H1 (cell line): ENCODE measurements around the gene IQCE. TPM values are rescaled to one million over a fixed set of nuclear protein-coding genes. Genes with fewer than 3 reads are reported as not detected.

Experiments
- CTCF ChIA-PET: fragments of 300-600 bp; sonication (Branson Sonifier 250); formaldehyde crosslinking; loops from one replicate; lab custom pipeline; 2021; ENCODE audit not compliant: partially characterized antibody; lab: Charles Lee
- POLR2A ChIA-PET: fragments of 300-600 bp; sonication (Branson Sonifier 250); formaldehyde crosslinking; loops from one replicate; lab custom pipeline; 2021; ENCODE audit warnings: inconsistent platforms; ENCODE audit not compliant: partially characterized antibody; lab: Charles Lee
- DNase-seq, 2 experiments: peaks; one replicate each; pipeline versions ENCODE4 v3.0.0 to v3.0.0-alpha.2; 2010 to 2022; ENCODE audit warnings: low spot score in 2 of 2, low read depth in 1 of 2, mixed read lengths in 1 of 2
- FAIRE-seq: peaks from 2 replicates; lab custom pipeline; 2011; peaks lifted over from hg19 to GRCh38; lab: Jason Lieb, UNC
- H2AFZ ChIP-seq: 2 replicates; pipeline ENCODE4 v1.8.1; 2012; ENCODE audit warnings: low read length, inconsistent platforms
- H2AK5ac ChIP-seq: 2 replicates; pipeline ENCODE4 v1.6.1; 2013; ENCODE audit warnings: low read depth, low read length
- H2BK120ac ChIP-seq: replicated peaks from 2 replicates; pipeline ENCODE3; 2013; ENCODE audit warnings: low read depth, low read length, inconsistent platforms
- H2BK12ac ChIP-seq: 2 replicates; pipeline ENCODE4 v1.6.1; 2013; ENCODE audit warnings: low read depth, low read length
- H2BK15ac ChIP-seq: 2 replicates; pipeline ENCODE4 v1.6.1; 2013; ENCODE audit warnings: low read length
- H2BK20ac ChIP-seq: 2 replicates; pipeline ENCODE4 v1.6.1; 2013; ENCODE audit warnings: low read length
- H2BK5ac ChIP-seq: 2 replicates; pipeline ENCODE4 v1.6.1; 2013; ENCODE audit warnings: low read depth, low read length
- H3K14ac ChIP-seq: 2 replicates; pipeline ENCODE4 v1.6.1; 2013; ENCODE audit warnings: inconsistent platforms; ENCODE audit not compliant: insufficient read length
- H3K18ac ChIP-seq: 2 replicates; pipeline ENCODE4 v1.6.1; 2013; ENCODE audit warnings: low read length; ENCODE audit errors: extremely low read depth
- H3K23ac ChIP-seq: 2 replicates; pipeline ENCODE4 v1.6.1; 2013; ENCODE audit warnings: inconsistent platforms; ENCODE audit not compliant: insufficient read length
- H3K23me2 ChIP-seq: 2 replicates; pipeline ENCODE4 v1.6.1; 2013; ENCODE audit warnings: low read depth, low read length
- H3K27ac ChIP-seq: 2 replicates; pipeline ENCODE4 v1.6.1; 2011; ENCODE audit warnings: low read depth, low read length, inconsistent platforms
- H3K27me3 ChIP-seq, 4 experiments: replicated peaks in 1 of 4; 1 replicate in 1 of 4; 2 replicates in 3 of 4; pipeline versions ENCODE4 v1.6.1 to v1.8.1; 2011 to 2013; ENCODE audit warnings: low read length in 3 of 4, mild to moderate bottlenecking in 3 of 4, inconsistent platforms in 2 of 4, mixed read lengths in 2 of 4, moderate library complexity in 1 of 4; ENCODE audit not compliant: control insufficient read depth in 3 of 4, insufficient read depth in 3 of 4; ENCODE audit errors: extremely low read depth in 1 of 4
- H3K36me3 ChIP-seq, 4 experiments: 2 replicates each; pipeline versions ENCODE4 v1.6.1 to v1.8.1; 2011 to 2013; ENCODE audit warnings: mild to moderate bottlenecking in 4 of 4, low read length in 3 of 4, moderate library complexity in 2 of 4, control low read depth in 1 of 4, inconsistent platforms in 1 of 4; ENCODE audit not compliant: insufficient read depth in 4 of 4, control insufficient read depth in 2 of 4
- H3K4ac ChIP-seq: replicated peaks from 2 replicates; pipeline ENCODE3; 2013; ENCODE audit warnings: low read length, low read depth, mixed read lengths, inconsistent platforms; ENCODE audit not compliant: insufficient read length
- H3K4me1 ChIP-seq, 4 experiments: replicated peaks in 1 of 4; 1 replicate in 1 of 4; 2 replicates in 3 of 4; pipeline versions ENCODE4 v1.6.1 to v1.8.1; 2011 to 2013; ENCODE audit warnings: low read length in 3 of 4, inconsistent platforms in 2 of 4, mixed read lengths in 1 of 4; ENCODE audit not compliant: insufficient read depth in 4 of 4, control insufficient read depth in 3 of 4
- H3K4me2 ChIP-seq, 2 experiments: 2 replicates each; pipeline versions ENCODE4 v1.6.1 to v1.8.1; 2011 to 2013; ENCODE audit warnings: low read depth in 2 of 2, low read length in 2 of 2, control low read depth in 1 of 2, inconsistent platforms in 1 of 2, mild to moderate bottlenecking in 1 of 2; ENCODE audit not compliant: insufficient read depth in 1 of 2
- H3K4me3 ChIP-seq, 4 experiments: fragments of 200-600, 300-600 bp in 1 of 4; sonication (generic), shearing (Covaris generic), sonication (Bioruptor Twin) in 1 of 4; 2 replicates each; pipeline versions ENCODE4 v1.5.1 to v1.8.1; 2011 to 2016; ENCODE audit warnings: low read length in 4 of 4, low read depth in 3 of 4, control low read depth in 2 of 4, inconsistent platforms in 2 of 4, mild to moderate bottlenecking in 2 of 4, mixed read lengths in 1 of 4, moderate library complexity in 1 of 4; ENCODE audit not compliant: insufficient read depth in 2 of 4; ENCODE audit errors: extremely low read depth in 1 of 4
- H3K56ac ChIP-seq: replicated peaks from 2 replicates; pipeline ENCODE3; 2013; ENCODE audit warnings: low read depth, mild to moderate bottlenecking, mixed read lengths, low read length, inconsistent platforms; ENCODE audit not compliant: insufficient read length
- H3K79me1 ChIP-seq: 2 replicates; pipeline ENCODE4 v1.6.1; 2013; ENCODE audit warnings: low read depth, low read length, control low read depth
- H3K79me2 ChIP-seq, 2 experiments: 2 replicates each; pipeline versions ENCODE4 v1.6.1 to v1.8.1; 2012 to 2013; ENCODE audit warnings: low read length in 2 of 2, mild to moderate bottlenecking in 2 of 2, inconsistent platforms in 1 of 2; ENCODE audit not compliant: insufficient read depth in 2 of 2, control insufficient read depth in 1 of 2
- H3K9ac ChIP-seq, 4 experiments: replicated peaks in 1 of 4; 1 replicate in 1 of 4; 2 replicates in 3 of 4; pipeline versions ENCODE4 v1.6.1 to v1.8.1; 2011 to 2013; ENCODE audit warnings: low read depth in 3 of 4, low read length in 3 of 4, control low read depth in 2 of 4, mild to moderate bottlenecking in 2 of 4, moderate library complexity in 2 of 4, inconsistent platforms in 1 of 4; ENCODE audit errors: extremely low read depth in 1 of 4
- H3K9me3 ChIP-seq, 2 experiments: 2 replicates each; pipeline versions ENCODE4 v1.6.1 to v1.8.1; 2012 to 2013; ENCODE audit warnings: mild to moderate bottlenecking in 2 of 2, moderate library complexity in 2 of 2, control low read depth in 1 of 2, inconsistent platforms in 1 of 2, low read depth in 1 of 2, low read length in 1 of 2, mixed read lengths in 1 of 2; ENCODE audit not compliant: insufficient read depth in 2 of 2
- H4K20me1 ChIP-seq, 2 experiments: replicated peaks in 1 of 2; 2 replicates each; pipeline versions ENCODE3 to v1.8.1; 2011 to 2013; ENCODE audit warnings: inconsistent platforms in 2 of 2, low read length in 2 of 2, mild to moderate bottlenecking in 1 of 2; ENCODE audit not compliant: insufficient read depth in 2 of 2, control insufficient read depth in 1 of 2
- H4K5ac ChIP-seq: 2 replicates; pipeline ENCODE4 v1.6.1; 2013; ENCODE audit warnings: low read length, low read depth, mixed read lengths, inconsistent platforms; ENCODE audit not compliant: insufficient read length
- H4K8ac ChIP-seq: 2 replicates; pipeline ENCODE4 v1.8.0; 2013; ENCODE audit warnings: mild to moderate bottlenecking, moderate library complexity, low read length, inconsistent platforms; ENCODE audit not compliant: insufficient read depth; ENCODE audit errors: extremely low read depth
- H4K91ac ChIP-seq: replicated peaks from 2 replicates; pipeline ENCODE3; 2013; ENCODE audit warnings: low read length, mixed read lengths, inconsistent platforms; ENCODE audit not compliant: insufficient read length
- CREB1 ChIP-seq: IDR thresholded peaks from 2 replicates; pipeline ENCODE4 v1.6.1; 2012; ENCODE audit warnings: inconsistent platforms
- JUN ChIP-seq: IDR thresholded peaks from 2 replicates; pipeline ENCODE4 v1.6.1; 2011; ENCODE audit warnings: low read depth, mild to moderate bottlenecking, improper control_type of control experiment, low read length
- JUND ChIP-seq: IDR thresholded peaks from 2 replicates; pipeline ENCODE4 v1.6.1; 2011; ENCODE audit warnings: mild to moderate bottlenecking, improper control_type of control experiment, low read length
- KDM1A ChIP-seq: fragments of 200-600, 300-600 bp; sonication (generic); IDR thresholded peaks from 2 replicates; pipeline ENCODE4 v1.7.1; 2016; ENCODE audit warnings: mild to moderate bottlenecking, low read length, borderline replicate concordance
- MAFK ChIP-seq: IDR thresholded peaks from 2 replicates; pipeline ENCODE4 v1.6.1; 2012; ENCODE audit warnings: low read depth, mild to moderate bottlenecking, improper control_type of control experiment, low read length
- NRF1 ChIP-seq: IDR thresholded peaks from 2 replicates; pipeline ENCODE4 v1.6.1; 2011; ENCODE audit warnings: mild to moderate bottlenecking, low read depth, low read length, improper control_type of control experiment
- RFX5 ChIP-seq: IDR thresholded peaks from 2 replicates; pipeline ENCODE4 v1.6.1; 2011; ENCODE audit warnings: low read depth, low read length, improper control_type of control experiment, borderline replicate concordance
- WGBS, 2 experiments: shearing (Covaris generic) in 1 of 2; methylation state at CpG; one replicate each; pipeline versions ENCODE4 v1.1.6 to v1.1.7; 2013 to 2015; ENCODE audit warnings: low lambda C conversion rate in 2 of 2, mixed read lengths in 2 of 2, inconsistent platforms in 1 of 2, low coverage in 1 of 2, missing lambda C conversion rate in 1 of 2; ENCODE audit not compliant: insufficient replicate concordance in 2 of 2, insufficient coverage in 1 of 2, insufficient read length in 1 of 2; ENCODE audit errors: extremely low coverage in 1 of 2, missing lambda C conversion rate in 1 of 2; 5-methylcytosine and 5-hydroxymethylcytosine counted together
- polyA plus RNA-seq, 7 experiments: library from polyadenylated mRNA; depleted of rRNA in 3 of 7; stranded (reverse) in 5 of 7; unstranded in 2 of 7; fragments of >200 nt in 5 of 7; fragments of 200-250 nt in 2 of 7; gene quantifications; 1 replicate in 5 of 7; 2 replicates in 1 of 7; 4 replicates in 1 of 7; pipeline versions ENCODE4 v1.2.1 to v1.2.3, GENCODE V29; 2011 to 2013; ENCODE audit warnings: missing spikeins in 2 of 7, mixed read lengths in 2 of 7
- total RNA-seq: library from RNA; stranded (reverse); fragmentation: NEBNext Ultra II Directional; extraction: Animal tissue kit (Norgen Biotek cat#: 25700); gene quantifications from 2 replicates; pipeline ENCODE4 v1.2.1, GENCODE V29; 2021

The IQCE gene
- total and polyA plus RNA-seq, 2 of the 8 experiments (the other 6 are each of a cell fraction or from before 2014, with no cell fraction given), result 2.2 to 4.9 TPM

GRCh38 chr7:2587778-2588177 lies 29.0 kb downstream of the IQCE start:
- WGBS, 2 experiments, result 96% methylated on average over 21 of the region's 21 CpGs; no CpG with 5 or more reads in 1 of the 2 experiments
- POLR2A ChIA-PET, result no interaction called here
- no peak overlapping the region for H3K14ac ChIP-seq

More at GRCh38 chr7:2587778-2588177, 29.0 kb downstream of the IQCE start:
- Histone ChIP-seq H3K79me1 (no peaks in the 10 kb centered on the region), H3K23me2 (no peaks in the 10 kb centered on the region; the same call in 1 of the 2 replicates), H3K27me3 (no peaks in the 10 kb centered on the region), H4K91ac (no peak overlapping the region), H2BK15ac (no peak overlapping the region), H3K4me2 (no peak overlapping the region), H4K20me1 (no peaks in the 10 kb centered on the region), H2BK120ac (no peak overlapping the region), H2AFZ (no peak overlapping the region), H3K23ac (no peak overlapping the region), H3K27ac (no peak overlapping the region), H3K56ac (no peak overlapping the region), H3K4me1 (peaks cover 0 to 11% (median 3%) of the 10 kb centered on the region in 4 experiments; a peak in 3 of 7 replicates), H3K36me3 (no peaks in the 10 kb centered on the region), H2BK20ac (no peak overlapping the region), H2BK12ac (no peak overlapping the region), H3K4ac (no peak overlapping the region), H4K5ac (no peak overlapping the region), H3K9ac (no peak overlapping the region), H3K4me3 (no peak overlapping the region), H4K8ac (no peak overlapping the region), H3K18ac (no peak overlapping the region), H3K9me3 (no peaks in the 10 kb centered on the region), H2AK5ac (no peak overlapping the region), H2BK5ac (0 out of 2 replicates have a peak overlapping the region, but pooled peaks have one; percentile 35), H3K79me2 (no peaks in the 10 kb centered on the region)
- CTCF ChIA-PET, result interaction anchor here (2.3 to 2.4 kb wide), 2 partner anchors 18 to 122 kb away, joined by 6 to 7 read pairs; no protein-coding TSS in a partner anchor
- TF ChIP-seq NRF1 (no peak), KDM1A (no peak), JUND (no peak), JUN (no peak), CREB1 (no peak), RFX5 (no peak), MAFK (no peak)
- no peak for DNase-seq
- no peak for FAIRE-seq
